GM12801 (cell line): Measurements from ENCODE around the gene WDFY4.

Experiments
- TF ChIP-seq, protein P1 (sequence below): IDR thresholded peaks from one replicate; pipeline ENCODE4 v1.5.1; 2011; ENCODE audit warnings: control low read depth; ENCODE audit not compliant: insufficient read length; ENCODE audit errors: extremely low read depth

Gene WDFY4

DNA sequence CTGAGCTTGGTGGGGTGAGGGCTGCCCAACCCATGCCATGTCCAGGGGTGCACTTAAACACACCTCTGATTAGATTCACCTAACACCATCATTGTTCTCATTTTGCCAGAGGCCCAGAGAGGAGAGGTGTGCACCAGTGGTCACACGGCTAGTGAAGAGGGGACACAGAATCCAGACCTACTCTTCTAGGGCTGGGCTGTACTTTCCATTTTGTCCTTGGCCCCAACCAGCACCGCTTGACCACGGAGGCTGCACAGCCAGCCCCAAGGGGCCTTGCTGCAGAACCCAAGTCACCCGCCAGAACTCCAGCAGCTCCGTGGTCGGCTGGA, 246 bp upstream of the WDFY4 start:
- TF ChIP-seq, protein P1, sequence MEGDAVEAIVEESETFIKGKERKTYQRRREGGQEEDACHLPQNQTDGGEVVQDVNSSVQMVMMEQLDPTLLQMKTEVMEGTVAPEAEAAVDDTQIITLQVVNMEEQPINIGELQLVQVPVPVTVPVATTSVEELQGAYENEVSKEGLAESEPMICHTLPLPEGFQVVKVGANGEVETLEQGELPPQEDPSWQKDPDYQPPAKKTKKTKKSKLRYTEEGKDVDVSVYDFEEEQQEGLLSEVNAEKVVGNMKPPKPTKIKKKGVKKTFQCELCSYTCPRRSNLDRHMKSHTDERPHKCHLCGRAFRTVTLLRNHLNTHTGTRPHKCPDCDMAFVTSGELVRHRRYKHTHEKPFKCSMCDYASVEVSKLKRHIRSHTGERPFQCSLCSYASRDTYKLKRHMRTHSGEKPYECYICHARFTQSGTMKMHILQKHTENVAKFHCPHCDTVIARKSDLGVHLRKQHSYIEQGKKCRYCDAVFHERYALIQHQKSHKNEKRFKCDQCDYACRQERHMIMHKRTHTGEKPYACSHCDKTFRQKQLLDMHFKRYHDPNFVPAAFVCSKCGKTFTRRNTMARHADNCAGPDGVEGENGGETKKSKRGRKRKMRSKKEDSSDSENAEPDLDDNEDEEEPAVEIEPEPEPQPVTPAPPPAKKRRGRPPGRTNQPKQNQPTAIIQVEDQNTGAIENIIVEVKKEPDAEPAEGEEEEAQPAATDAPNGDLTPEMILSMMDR: no peak

DNA sequence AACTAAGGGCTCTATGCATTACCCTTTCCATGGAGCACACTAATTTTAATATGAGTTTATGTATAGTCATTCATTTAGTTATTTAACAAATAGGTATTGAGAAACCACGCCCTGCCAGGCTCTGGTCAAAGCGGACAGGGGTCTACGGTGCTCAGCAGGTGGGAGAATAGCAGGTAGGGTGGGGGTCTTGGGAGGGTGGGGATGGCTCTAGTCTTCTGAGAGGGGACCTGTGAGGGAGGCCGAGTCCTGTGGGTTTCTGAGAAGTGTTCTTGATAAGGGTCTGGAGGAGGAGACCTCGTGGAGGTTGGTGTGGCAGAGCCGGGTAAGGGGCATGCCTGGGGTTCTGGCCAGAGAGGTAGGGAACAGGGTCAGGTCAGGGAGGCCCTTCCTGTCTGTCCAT, 1.1 kb downstream of the WDFY4 start:
- TF ChIP-seq, protein P1: no peak

DNA sequence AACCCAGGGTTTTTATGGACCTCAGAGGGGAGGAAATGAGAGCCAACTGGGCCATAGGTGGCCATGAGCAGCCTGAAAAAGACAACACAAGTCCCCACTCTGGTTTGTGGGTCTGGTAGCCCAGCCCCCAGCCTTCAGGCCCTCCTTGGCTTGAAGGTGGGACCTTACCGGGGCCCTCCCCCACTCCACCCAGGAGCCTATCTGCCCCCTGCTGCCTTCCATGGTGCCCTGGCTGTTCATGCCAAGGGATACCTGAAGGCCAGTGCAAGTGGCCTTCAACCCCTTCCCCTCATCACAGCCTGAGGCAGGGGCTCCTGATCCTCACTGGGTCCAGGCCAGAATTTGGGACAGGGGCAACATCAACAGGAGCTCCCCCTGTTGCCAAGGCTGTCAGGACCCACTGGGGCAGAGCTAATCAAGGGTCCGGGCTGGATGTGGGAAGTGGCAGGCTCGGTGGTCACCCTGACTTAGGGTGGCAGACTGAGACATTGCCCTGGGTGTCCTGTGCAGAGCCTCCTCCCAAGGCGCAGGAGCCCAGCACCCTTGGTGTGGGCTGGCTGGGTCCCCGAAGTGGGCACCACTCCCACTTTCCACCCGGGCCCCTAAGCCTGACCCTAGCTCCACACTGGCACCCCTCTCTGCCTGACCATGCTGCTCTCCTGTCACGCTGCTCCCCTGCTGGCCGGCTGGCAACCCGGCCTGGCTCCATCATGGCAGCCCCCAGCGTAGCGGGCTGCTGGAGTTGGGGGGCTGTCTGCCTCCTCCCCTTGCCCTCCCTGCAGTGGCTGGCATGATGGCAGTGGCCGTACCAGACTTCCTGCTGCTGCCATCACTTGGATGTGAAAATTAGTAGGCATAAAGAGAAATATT, 6.4 kb downstream of the WDFY4 start:
- TF ChIP-seq, protein P1: no peak

DNA sequence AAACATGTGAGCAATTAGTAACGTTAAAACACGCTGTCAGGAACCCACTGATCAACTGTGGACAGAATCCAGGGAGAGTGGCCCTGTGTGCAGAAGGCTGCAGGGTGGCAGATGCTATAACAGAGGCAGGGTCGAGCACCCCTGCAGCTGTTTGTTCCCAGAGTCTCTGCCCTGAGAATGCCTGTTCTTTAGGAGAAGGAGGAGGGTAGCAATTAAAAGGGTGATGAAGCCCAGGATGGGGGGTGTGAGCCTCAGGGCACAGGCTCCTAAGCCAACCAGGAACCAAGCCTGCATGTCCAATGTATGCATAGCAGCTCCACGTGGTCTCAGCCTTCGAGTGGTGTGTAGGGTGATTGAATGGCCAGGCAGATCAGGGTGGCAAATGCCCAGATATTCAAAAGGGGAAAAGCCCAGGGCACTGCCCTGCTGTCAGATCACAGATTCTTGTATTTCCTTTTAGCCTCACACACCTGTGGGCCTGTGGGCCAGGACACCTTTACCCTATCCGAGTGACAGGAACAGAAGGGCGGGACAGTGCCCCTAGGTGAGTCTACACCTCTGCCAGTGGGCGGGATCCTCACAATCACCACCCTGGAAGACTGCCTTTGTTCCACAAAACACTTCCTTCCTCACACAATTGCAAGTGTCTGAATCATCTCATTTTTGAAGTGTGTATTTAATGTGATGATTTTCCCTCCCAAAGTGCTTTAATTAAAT, 7.3 kb downstream of the WDFY4 start:
- TF ChIP-seq, protein P1: no peak

DNA sequence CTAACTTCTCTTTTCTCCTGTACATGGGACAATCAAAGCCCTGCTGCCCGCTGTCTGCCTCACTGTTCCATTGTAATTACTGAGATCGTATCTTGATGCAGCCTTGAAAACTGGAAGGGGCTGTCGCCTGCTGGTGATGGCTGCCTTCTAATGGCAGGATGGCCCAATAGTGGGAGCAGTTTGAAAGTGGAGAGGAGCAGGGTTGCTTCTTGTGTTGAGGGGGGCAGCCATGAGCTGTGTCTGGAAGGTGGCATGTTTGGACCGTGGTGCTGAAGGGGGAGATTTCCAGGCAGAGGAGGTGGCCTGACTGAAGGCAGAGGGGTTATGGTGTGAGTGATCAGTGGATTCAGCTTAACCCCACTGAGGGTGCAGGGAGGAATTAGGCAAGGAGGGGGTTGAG, 8.1 kb downstream of the WDFY4 start:
- TF ChIP-seq, protein P1: no peak

DNA sequence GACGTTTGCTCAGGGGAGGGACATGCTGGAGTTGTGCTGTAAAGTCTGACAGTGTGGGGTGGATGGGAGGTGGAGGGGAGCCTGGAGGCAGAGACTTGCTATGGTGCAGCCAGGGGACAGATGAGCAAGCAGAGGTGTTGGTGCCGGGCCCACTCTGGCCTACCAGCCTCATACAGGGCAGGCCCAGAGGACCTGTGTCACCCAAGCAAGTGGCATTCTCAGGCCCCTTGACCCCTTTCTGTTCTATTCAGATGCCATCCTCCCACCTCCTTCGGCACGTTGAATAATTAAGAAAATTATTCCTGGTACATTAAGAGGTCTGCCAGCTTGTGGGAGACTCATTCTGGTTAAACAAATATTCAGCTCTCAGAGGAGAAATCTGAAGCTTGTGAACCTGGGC, 8.5 kb downstream of the WDFY4 start:
- TF ChIP-seq, protein P1: no peak

DNA sequence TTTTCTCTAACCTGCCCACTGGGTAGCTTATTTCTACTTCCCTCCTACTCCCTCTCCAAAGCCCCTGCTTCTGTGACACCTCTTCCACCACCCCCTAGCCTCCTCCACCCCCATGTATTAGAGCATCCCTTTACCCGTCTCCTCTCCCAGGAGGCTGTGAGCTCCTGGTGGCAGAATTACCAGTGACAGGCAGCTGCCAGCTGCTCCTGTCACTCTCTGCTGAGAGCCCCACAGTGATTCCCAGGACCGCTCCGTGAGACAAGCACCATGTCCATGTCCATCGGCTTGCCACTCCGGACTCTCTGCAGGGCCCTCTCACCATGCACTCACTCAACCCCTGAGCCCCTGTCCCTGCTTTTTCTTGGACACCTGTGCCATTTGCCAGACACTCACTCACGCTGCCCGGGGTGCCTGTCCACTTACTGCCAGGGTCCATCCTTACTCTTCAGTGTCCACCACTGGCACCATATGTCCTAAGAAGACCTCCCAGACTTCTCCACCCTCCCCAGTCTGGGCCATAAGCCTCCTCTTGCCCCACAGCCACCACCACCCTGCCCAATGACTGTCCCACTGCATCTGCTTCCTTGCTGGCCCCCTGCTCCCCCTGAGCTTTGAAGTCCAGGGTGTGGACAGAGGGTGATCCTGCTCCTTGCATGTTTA, 9.8 kb downstream of the WDFY4 start:
- TF ChIP-seq, protein P1: no peak
